Tibial artery (tissue), 4 donors: Measurements from ENCODE around the gene SAFB2.

Experiments used
- DNase-seq, 2 donors: peaks; one replicate each; pipeline ENCODE4 v3.0.0-alpha.2; 2019
- H3K27ac ChIP-seq, 2 donors: fragments of 200-600 bp; sonication (generic) in 1 of 2; 1 replicate in 1 of 2; 2 replicates in 1 of 2; pipeline ENCODE4 v1.5.1; 2018 to 2019; ENCODE audit warnings: mild to moderate bottlenecking in 1 of 2
- H3K27me3 ChIP-seq, 2 donors: fragments of 200-600 bp; sonication (generic) in 1 of 2; one replicate each; pipeline versions ENCODE4 v1.5.1 to v1.6.0; 2016 to 2019
- H3K36me3 ChIP-seq, 3 donors: fragments of 200-600 bp; sonication (generic) in 2 of 3; one replicate each; pipeline ENCODE4 v1.5.1; 2016 to 2019; ENCODE audit warnings: mild to moderate bottlenecking in 2 of 3
- H3K4me1 ChIP-seq, 4 donors: fragments of 200-600 bp; sonication (generic) in 2 of 4; 1 replicate in 3 of 4; 2 replicates in 1 of 4; pipeline ENCODE4 v1.5.1; 2016 to 2019
- H3K4me3 ChIP-seq, 2 donors: fragments of 200-600 bp; sonication (generic) in 1 of 2; 1 replicate in 1 of 2; 2 replicates in 1 of 2; pipeline ENCODE4 v1.5.1; 2018 to 2019; ENCODE audit warnings: mild to moderate bottlenecking in 2 of 2
- H3K9me3 ChIP-seq, 3 donors: fragments of 200-600 bp; sonication (generic) in 1 of 3; one replicate each; pipeline ENCODE4 v1.5.1; 2016 to 2019
- CTCF ChIP-seq, 2 experiments: fragments of 200-600 bp in 1 of 2; fragments of 450-650 bp in 1 of 2; IDR thresholded peaks; one replicate each; pipeline ENCODE4 v1.5.1; 2017 to 2019; ENCODE audit warnings: antibody characterized with exemption in 2 of 2, mild to moderate bottlenecking in 1 of 2, moderate library complexity in 1 of 2
- intact Hi-C: fragments of 100-400 bp; cut with DNase I; formaldehyde crosslinking; loops from one replicate; pipeline ENCODE4 v1.15.0; 2023; ENCODE audit warnings: low total_unique reads

The SAFB2 gene

GRCh38 chr19:5628461-5628860 is 5.9 kb upstream of the SAFB2 start:
- no peak for TF ChIP-seq CTCF (IDR thresholded peaks at IDR 0.05)
- Histone ChIP-seq H3K4me3 (no peak overlapping the region), H3K4me1 (peaks cover 0 to 91% (median 55%) of the 10 kb centered on the region in 4 donors), H3K27me3 (no peaks in the 10 kb centered on the region), H3K9me3 (no peaks in the 10 kb centered on the region), H3K36me3 (peaks cover 21 to 43% (median 39%) of the 10 kb centered on the region in 3 donors), H3K27ac (peak overlapping the region; percentile 3 to 11)
- DNase-seq = no peak
- intact Hi-C loops = loop anchor here (10.0 kb wide), 1 partner anchor 66 kb away; the partner anchor contains the start of gene RPL36

GRCh38 chr19:5627395-5627904 is 4.9 kb upstream of the SAFB2 start:
- peak; percentile 74 to 78 for DNase-seq
- TF ChIP-seq CTCF (IDR thresholded peaks at IDR 0.05) = no peak
- H3K27me3 ChIP-seq = no peaks in the 10 kb centered on the region
- intact Hi-C loops = loop anchor here (10.0 kb wide), 1 partner anchor 67 kb away; the partner anchor contains the start of gene RPL36
- H3K4me3 ChIP-seq = no peak overlapping the region
- peaks cover 0 to 82% (median 52%) of the 10 kb centered on the region in 4 donors for H3K4me1 ChIP-seq
- peaks cover 21 to 44% (median 39%) of the 10 kb centered on the region in 3 donors for H3K36me3 ChIP-seq
- no peaks in the 10 kb centered on the region for H3K9me3 ChIP-seq
- H3K27ac ChIP-seq = no peak overlapping the region

GRCh38 chr19:5625641-5626040 is 3.1 kb upstream of the SAFB2 start:
- DNase-seq = no peak
- Histone ChIP-seq H3K27ac (no peak overlapping the region), H3K27me3 (no peaks in the 10 kb centered on the region), H3K4me3 (no peak overlapping the region), H3K36me3 (peaks cover 21 to 51% (median 42%) of the 10 kb centered on the region in 3 donors), H3K4me1 (peaks cover 0 to 74% (median 49%) of the 10 kb centered on the region in 4 donors), H3K9me3 (no peaks in the 10 kb centered on the region)
- no peak for TF ChIP-seq CTCF (IDR thresholded peaks at IDR 0.05)
- intact Hi-C loops = loop anchor here (10.0 kb wide), 1 partner anchor 69 kb away; the partner anchor contains the start of gene RPL36

- peak overlapping the region; percentile 94 to 98 for H3K27ac ChIP-seq
- DNase-seq = no peak
- no peaks in the 10 kb centered on the region for H3K9me3 ChIP-seq
- no peak for TF ChIP-seq CTCF (IDR thresholded peaks at IDR 0.05)
- H3K4me1 ChIP-seq = peaks cover 0 to 76% (median 53%) of the 10 kb centered on the region in 4 donors
- intact Hi-C loops = loop anchor here (10.0 kb wide), 1 partner anchor 70 kb away; the partner anchor contains the start of gene RPL36
- no peaks in the 10 kb centered on the region for H3K27me3 ChIP-seq
- H3K36me3 ChIP-seq = peaks cover 21 to 59% (median 49%) of the 10 kb centered on the region in 3 donors
- H3K4me3 ChIP-seq = peak overlapping the region; percentile 80 to 92
Measured at GRCh38 chr19:5624741-5625278, 2.2 kb upstream of the SAFB2 start.

GRCh38 chr19:5624018-5624663 is 1.6 kb upstream of the SAFB2 start:
- DNase-seq = peak in 1 of 2 donors; percentile 55
- no peaks in the 10 kb centered on the region for H3K9me3 ChIP-seq
- H3K27ac ChIP-seq = peak overlapping the region; percentile 94 to 98
- H3K36me3 ChIP-seq = peaks cover 15 to 62% (median 43%) of the 10 kb centered on the region in 3 donors
- intact Hi-C loops = loop anchor here (10.0 kb wide), 1 partner anchor 71 kb away; the partner anchor contains the start of gene RPL36
- H3K4me1 ChIP-seq = peaks cover 0 to 76% (median 56%) of the 10 kb centered on the region in 4 donors
- TF ChIP-seq CTCF (IDR thresholded peaks at IDR 0.05) = no peak
- peak overlapping the region; percentile 80 to 92 for H3K4me3 ChIP-seq
- no peaks in the 10 kb centered on the region for H3K27me3 ChIP-seq
